OCI-LY7 (cell line): Measurements from ENCODE around the gene BCAR3.
"Not testable (repeated sequence)": the region's sequence is repeated elsewhere in the genome, so short reads cannot be mapped to it uniquely, and the experiment has no call there.

Experiments
- EZH2phosphoT487 ChIP-seq: fragments of 200-600 bp; sonication (generic); IDR thresholded peaks from 2 replicates; pipeline ENCODE4 v1.6.1; 2018; ENCODE audit warnings: low read depth, borderline replicate concordance, mild to moderate bottlenecking, mixed run types, antibody characterized with exemption, low read length, moderate library complexity, mixed read lengths
- TF ChIP-seq, protein P1 (sequence below): fragments of 200-600 bp; sonication (generic); conservative IDR thresholded peaks from 2 replicates; pipeline ENCODE4 v1.5.1; 2014; ENCODE audit warnings: mild to moderate bottlenecking, antibody characterized with exemption, low read length, moderate library complexity, mixed read lengths

DNA sequence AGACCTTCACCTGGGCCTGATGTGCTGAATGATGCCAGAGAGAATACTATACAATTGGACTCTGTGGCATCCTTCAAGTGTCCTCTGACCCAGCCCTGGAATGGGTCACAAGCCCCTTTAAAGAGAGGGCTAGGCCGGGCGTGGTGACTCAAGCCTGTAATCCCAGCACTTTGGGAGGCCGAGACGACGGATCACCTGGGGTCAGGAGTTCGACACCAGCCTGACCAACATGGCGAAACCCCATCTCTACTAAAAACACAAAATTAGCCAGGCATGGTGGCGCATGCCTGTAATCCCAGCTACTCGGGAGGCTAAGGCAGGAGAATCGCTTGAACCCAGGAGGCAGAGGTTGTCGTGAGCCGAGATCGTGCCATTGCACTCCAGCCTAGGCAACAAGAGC is 15.9 kb upstream of the BCAR3 start:
- TF ChIP-seq, protein P1, sequence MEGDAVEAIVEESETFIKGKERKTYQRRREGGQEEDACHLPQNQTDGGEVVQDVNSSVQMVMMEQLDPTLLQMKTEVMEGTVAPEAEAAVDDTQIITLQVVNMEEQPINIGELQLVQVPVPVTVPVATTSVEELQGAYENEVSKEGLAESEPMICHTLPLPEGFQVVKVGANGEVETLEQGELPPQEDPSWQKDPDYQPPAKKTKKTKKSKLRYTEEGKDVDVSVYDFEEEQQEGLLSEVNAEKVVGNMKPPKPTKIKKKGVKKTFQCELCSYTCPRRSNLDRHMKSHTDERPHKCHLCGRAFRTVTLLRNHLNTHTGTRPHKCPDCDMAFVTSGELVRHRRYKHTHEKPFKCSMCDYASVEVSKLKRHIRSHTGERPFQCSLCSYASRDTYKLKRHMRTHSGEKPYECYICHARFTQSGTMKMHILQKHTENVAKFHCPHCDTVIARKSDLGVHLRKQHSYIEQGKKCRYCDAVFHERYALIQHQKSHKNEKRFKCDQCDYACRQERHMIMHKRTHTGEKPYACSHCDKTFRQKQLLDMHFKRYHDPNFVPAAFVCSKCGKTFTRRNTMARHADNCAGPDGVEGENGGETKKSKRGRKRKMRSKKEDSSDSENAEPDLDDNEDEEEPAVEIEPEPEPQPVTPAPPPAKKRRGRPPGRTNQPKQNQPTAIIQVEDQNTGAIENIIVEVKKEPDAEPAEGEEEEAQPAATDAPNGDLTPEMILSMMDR: not testable (repeated sequence)
- not testable (repeated sequence) for TF ChIP-seq EZH2phosphoT487
